Endothelial cell of umbilical vein (primary cell): ENCODE results near the gene SKI. TPM values are rescaled to one million over a fixed set of nuclear protein-coding genes. Genes with fewer than 3 reads are reported as not detected.
A peak's percentile ranks its signal among the peaks of the same experiment; 100 is the strongest.

Experiments
- BruUV-seq: library from RNA; stranded (reverse); fragments of 400-500 nt; replicated peaks from 2 replicates; lab custom pipeline; 2021; lab: Mats Ljungman, UMichigan
- CTCF ChIA-PET: fragments of 300-600, 350-600 bp; sonication (Branson Sonifier 250); formaldehyde crosslinking; loops from one replicate; lab custom pipeline; 2021; ENCODE audit warnings: antibody characterized with exemption, inconsistent platforms; lab: Charles Lee
- POLR2A ChIA-PET: fragments of 300-600, 350-600 bp; sonication (Branson Sonifier 250); formaldehyde crosslinking; loops from one replicate; lab custom pipeline; 2021; ENCODE audit warnings: antibody characterized with exemption, inconsistent platforms; lab: Charles Lee
- DNase-seq: peaks from one replicate; pipeline ENCODE4 v3.0.0-alpha.2; 2011; ENCODE audit warnings: low read depth, low spot score
- FAIRE-seq: peaks from 2 replicates; lab custom pipeline; 2011; peaks lifted over from hg19 to GRCh38; lab: Jason Lieb, UNC
- H2AFZ ChIP-seq: 2 replicates; pipeline ENCODE4 v1.6.0; 2012; ENCODE audit warnings: low read depth, low read length, control low read depth, inconsistent platforms
- H3K27ac ChIP-seq: 2 replicates; pipeline ENCODE4 v1.5.1; 2011; ENCODE audit warnings: low read depth, mild to moderate bottlenecking, control low read depth, low read length, moderate library complexity; ENCODE audit not compliant: insufficient read depth
- H3K27me3 ChIP-seq, 2 experiments: 2 replicates each; pipeline versions ENCODE4 v1.6.0 to v1.6.1; 2011; ENCODE audit warnings: low read length in 2 of 2, mixed read lengths in 1 of 2; ENCODE audit not compliant: control insufficient read depth in 2 of 2, insufficient read depth in 2 of 2
- H3K36me3 ChIP-seq, 2 experiments: 2 replicates in 1 of 2; 3 replicates in 1 of 2; pipeline ENCODE4 v1.5.1; 2011; ENCODE audit warnings: low read length in 2 of 2, mild to moderate bottlenecking in 1 of 2, moderate library complexity in 1 of 2; ENCODE audit not compliant: control insufficient read depth in 2 of 2, insufficient read depth in 2 of 2; ENCODE audit errors: extremely low read depth in 1 of 2
- H3K4me1 ChIP-seq: 3 replicates; pipeline ENCODE4 v1.5.1; 2011; ENCODE audit warnings: mild to moderate bottlenecking, low read length; ENCODE audit not compliant: control insufficient read depth, insufficient read depth; ENCODE audit errors: extremely low read depth
- H3K4me2 ChIP-seq: 2 replicates; pipeline ENCODE4 v1.6.1; 2011; ENCODE audit warnings: low read length, control low read depth, mixed read lengths; ENCODE audit not compliant: insufficient read depth
- H3K4me3 ChIP-seq, 3 experiments: fragments of 200-600 bp in 1 of 3; sonication (generic), shearing (Covaris generic) in 1 of 3; replicated peaks in 1 of 3; 2 replicates each; pipeline ENCODE4 v1.5.1; 2011 to 2016; ENCODE audit warnings: control low read depth in 3 of 3, low read length in 3 of 3, mild to moderate bottlenecking in 2 of 3, inconsistent platforms in 1 of 3, low read depth in 1 of 3, moderate library complexity in 1 of 3; ENCODE audit not compliant: insufficient read depth in 1 of 3
- H3K79me2 ChIP-seq: 2 replicates; pipeline ENCODE4 v1.6.0; 2012; ENCODE audit warnings: low read length, inconsistent platforms; ENCODE audit not compliant: control insufficient read depth, insufficient read depth
- H3K9ac ChIP-seq: replicated peaks from 2 replicates; pipeline ENCODE3; 2011; ENCODE audit warnings: low read length, control low read depth; ENCODE audit not compliant: insufficient read depth; ENCODE audit errors: extremely low read depth
- H3K9me1 ChIP-seq: replicated peaks from 3 replicates; pipeline ENCODE4 v1.6.0; 2011; ENCODE audit warnings: mild to moderate bottlenecking, low read length; ENCODE audit not compliant: control insufficient read depth, insufficient read depth; ENCODE audit errors: extremely low read depth
- H3K9me3 ChIP-seq: replicated peaks from 2 replicates; pipeline ENCODE4 v1.5.1; 2012; ENCODE audit warnings: low read length, inconsistent platforms; ENCODE audit not compliant: control insufficient read depth, insufficient read depth
- H4K20me1 ChIP-seq: replicated peaks from 2 replicates; pipeline ENCODE3; 2011; ENCODE audit warnings: mild to moderate bottlenecking, low read length; ENCODE audit not compliant: control insufficient read depth, insufficient read depth; ENCODE audit errors: extremely low read depth
- EZH2 ChIP-seq: IDR thresholded peaks from 2 replicates; pipeline ENCODE4 v1.6.1; 2012; ENCODE audit warnings: borderline replicate concordance, low read depth, mild to moderate bottlenecking, moderate library complexity, low read length, inconsistent platforms; ENCODE audit not compliant: severe bottlenecking
- FOS ChIP-seq: IDR thresholded peaks from 2 replicates; pipeline ENCODE4 v1.6.1; 2011; ENCODE audit warnings: mild to moderate bottlenecking, low read length, moderate library complexity, borderline replicate concordance; ENCODE audit not compliant: insufficient read depth
- GATA2 ChIP-seq: IDR thresholded peaks from 2 replicates; pipeline ENCODE4 v1.7.0; 2011; ENCODE audit warnings: low read depth, mild to moderate bottlenecking, moderate library complexity, mixed read lengths, low read length; ENCODE audit not compliant: insufficient read length, insufficient read depth
- POLR2A ChIP-seq: IDR thresholded peaks from 2 replicates; pipeline ENCODE4 v1.6.1; 2012; ENCODE audit warnings: low read depth, mild to moderate bottlenecking, control low read depth, low read length
- dilution Hi-C: fragments of 300-500 bp; cut with MboI; formaldehyde crosslinking; loops from one replicate; pipeline ENCODE4 v1.15.0; 2019; ENCODE audit warnings: low sequenced_read_pairs; ENCODE audit not compliant: extremely low pct_ligation_motif_present
- intact Hi-C: fragments of 100-400 bp; cut with micrococcal nuclease; formaldehyde crosslinking; loops from one replicate; pipeline ENCODE4 v1.10.0; 2022
- polyA plus RNA-seq, 4 experiments: library from polyadenylated mRNA; depleted of rRNA in 3 of 4; stranded (reverse) in 3 of 4; unstranded in 1 of 4; fragments of >200 nt; gene quantifications; 2 replicates each; pipeline versions ENCODE4 v1.2.1 to v1.2.3, GENCODE V29; 2011 to 2012; ENCODE audit warnings: missing spikeins in 1 of 4
- total RNA-seq: library from RNA; stranded (reverse); gene quantifications from 2 replicates; pipeline ENCODE4 v1.2.3, GENCODE V29; 2021

Gene SKI
- total and polyA plus RNA-seq, 2 donors (not counting 3 experiments of a cell fraction or from before 2014, with no cell fraction given) = 11.6 to 80.3 TPM

- ChIA-PET CTCF (interaction anchor here (0.6 kb wide), 1 partner anchor 20 kb away, joined by 3 read pairs; no protein-coding TSS in a partner anchor), POLR2A (no interaction called here)
- Histone ChIP-seq H3K9me1 (no peaks in the 10 kb centered on the region), H3K4me1 (peaks cover 24% of the 10 kb centered on the region), H2AFZ (no peak overlapping the region), H4K20me1 (no peaks in the 10 kb centered on the region), H3K9me3 (no peaks in the 10 kb centered on the region), H3K79me2 (peaks cover 77% of the 10 kb centered on the region), H3K27me3 (no peaks in the 10 kb centered on the region), H3K4me2 (no peak overlapping the region), H3K36me3 (peaks cover 0 to 4% of the 10 kb centered on the region in 2 experiments), H3K4me3 (no peak overlapping the region), H3K9ac (no peak overlapping the region), H3K27ac (peak overlapping the region; percentile 69)
- no peak for DNase-seq
- no TSS peak for BruUV-seq
- no peak for TF ChIP-seq GATA2
- no peak for TF ChIP-seq EZH2
- no peak for TF ChIP-seq FOS
- no peak for TF ChIP-seq POLR2A
- FAIRE-seq = no peak
- intact Hi-C loops = loop anchor here (2.0 kb wide), 4 partner anchors 13 to 83 kb away; partner anchors contain the start of gene FAAP20
- dilution Hi-C loops = no loop called here
Observed at GRCh38 chr1:2277741-2278488, 49.8 kb downstream of the SKI start.

- FAIRE-seq (no peak), DNase-seq (no peak)
- Histone ChIP-seq H3K27me3 (no peaks in the 10 kb centered on the region), H3K36me3 (peaks cover 0 to 4% of the 10 kb centered on the region in 2 experiments), H3K9me3 (no peaks in the 10 kb centered on the region), H3K4me3 (no peak overlapping the region), H2AFZ (no peak overlapping the region), H3K4me1 (peaks cover 24% of the 10 kb centered on the region), H3K4me2 (no peak overlapping the region), H4K20me1 (no peaks in the 10 kb centered on the region), H3K9me1 (no peaks in the 10 kb centered on the region), H3K27ac (peak overlapping the region; percentile 69), H3K79me2 (peaks cover 77% of the 10 kb centered on the region), H3K9ac (peak overlapping the region; percentile 31)
- dilution Hi-C loops = no loop called here
- BruUV-seq = no TSS peak
- ChIA-PET CTCF (interaction anchor here (0.6 to 1.0 kb wide), 2 partner anchors 21 to 51 kb away, joined by 3 read pairs; partner anchors contain the start of gene SKI), POLR2A (no interaction called here)
- intact Hi-C loops = loop anchor here (1.0 to 2.0 kb wide), 8 partner anchors 12 to 84 kb away; partner anchors contain the start of gene FAAP20
- no peak for TF ChIP-seq GATA2
Observed at GRCh38 chr1:2278591-2279209, 50.6 kb downstream of the SKI start.
